ENCODE results near the gene EXOC3L2.

EXOC3L2 gene

DNA sequence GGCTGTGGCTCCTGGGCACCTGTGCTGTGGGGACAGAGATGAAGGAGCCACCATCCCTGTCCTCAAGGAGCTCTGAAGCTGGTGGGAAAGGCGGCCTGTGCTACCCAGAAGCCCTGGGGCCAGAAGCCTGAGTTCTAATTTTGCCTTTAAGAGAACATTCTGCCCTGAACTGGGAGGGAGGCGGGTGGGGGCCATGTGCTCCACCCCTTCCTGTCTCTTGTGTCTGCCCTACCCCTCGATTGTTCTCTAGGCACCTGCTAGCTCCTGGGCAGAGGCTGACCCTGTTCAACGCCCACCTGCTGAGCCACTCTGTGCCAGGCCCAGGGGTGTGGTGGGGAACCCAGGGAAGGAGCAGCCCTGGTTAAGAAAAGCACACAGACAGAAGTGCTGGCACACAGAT lies 73.0 kb downstream of the EXOC3L2 start:
- DNase-seq (ENCODE audit: extremely low read depth, low read depth), result no peak
- TF ChIP-seq CTCF (IDR thresholded peaks at IDR 0.05; ENCODE audit: low read depth, low read length), result no peak

GRCh38 chr19:45171211-45171623 lies 74.0 kb downstream of the EXOC3L2 start:
- TF ChIP-seq CTCF (IDR thresholded peaks at IDR 0.05; ENCODE audit: low read depth, low read length), result no peak
- DNase-seq (ENCODE audit: extremely low read depth, low read depth), result no peak

DNA sequence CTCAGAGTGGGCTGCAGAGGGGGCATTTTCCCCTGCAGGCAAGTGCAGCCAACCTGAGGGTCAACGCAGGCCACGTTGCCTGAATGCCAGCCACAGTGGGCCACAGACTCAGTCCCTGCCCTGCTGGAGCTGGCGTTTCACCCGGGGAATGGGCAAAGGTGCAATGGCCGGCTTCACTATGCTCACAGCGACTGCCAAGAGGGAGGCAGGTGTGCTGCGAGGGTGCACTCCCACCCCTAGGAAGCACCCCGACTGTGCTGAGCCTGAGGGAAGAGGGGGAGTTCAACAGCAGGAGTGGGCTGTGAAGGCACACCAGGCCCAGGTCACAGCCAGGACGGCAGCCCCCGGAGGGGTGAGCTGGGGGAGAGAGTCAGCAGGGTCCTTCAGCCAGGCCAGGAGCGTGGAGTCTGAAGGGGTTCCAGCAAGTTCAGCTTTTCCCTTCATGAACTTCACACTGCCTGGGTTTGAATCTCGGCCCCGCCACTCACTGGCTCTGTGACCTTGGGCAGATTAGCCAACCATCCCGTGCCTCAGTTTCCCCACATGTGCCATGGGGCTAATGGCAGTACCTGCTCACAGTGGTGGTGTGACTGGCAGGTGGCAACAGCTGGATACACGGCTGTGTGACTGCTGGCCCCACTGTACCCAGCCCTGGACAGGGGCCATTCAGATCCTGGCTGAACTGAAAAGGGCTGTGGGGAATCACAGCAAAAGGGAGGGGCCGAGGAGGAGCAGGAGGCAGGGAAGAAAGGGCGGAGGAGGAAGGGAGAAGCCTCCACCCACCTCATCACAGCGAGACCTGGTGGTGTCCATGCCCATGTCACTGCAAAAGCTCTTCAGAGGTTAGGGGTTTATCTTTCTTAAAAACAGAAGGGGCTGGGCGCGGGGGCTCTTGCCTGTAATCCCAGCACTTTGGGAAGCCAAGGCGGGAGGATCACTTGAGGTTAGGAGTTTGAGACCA lies 74.8 kb downstream of the EXOC3L2 start:
- no peak for TF ChIP-seq CTCF (IDR thresholded peaks at IDR 0.05; ENCODE audit: low read depth, low read length)
- DNase-seq (ENCODE audit: extremely low read depth, low read depth), result no peak

GRCh38 chr19:45169602-45170001 lies 75.6 kb downstream of the EXOC3L2 start:
- no peak for DNase-seq (ENCODE audit: extremely low read depth, low read depth)
- no peak for TF ChIP-seq CTCF (IDR thresholded peaks at IDR 0.05; ENCODE audit: low read depth, low read length)

DNA sequence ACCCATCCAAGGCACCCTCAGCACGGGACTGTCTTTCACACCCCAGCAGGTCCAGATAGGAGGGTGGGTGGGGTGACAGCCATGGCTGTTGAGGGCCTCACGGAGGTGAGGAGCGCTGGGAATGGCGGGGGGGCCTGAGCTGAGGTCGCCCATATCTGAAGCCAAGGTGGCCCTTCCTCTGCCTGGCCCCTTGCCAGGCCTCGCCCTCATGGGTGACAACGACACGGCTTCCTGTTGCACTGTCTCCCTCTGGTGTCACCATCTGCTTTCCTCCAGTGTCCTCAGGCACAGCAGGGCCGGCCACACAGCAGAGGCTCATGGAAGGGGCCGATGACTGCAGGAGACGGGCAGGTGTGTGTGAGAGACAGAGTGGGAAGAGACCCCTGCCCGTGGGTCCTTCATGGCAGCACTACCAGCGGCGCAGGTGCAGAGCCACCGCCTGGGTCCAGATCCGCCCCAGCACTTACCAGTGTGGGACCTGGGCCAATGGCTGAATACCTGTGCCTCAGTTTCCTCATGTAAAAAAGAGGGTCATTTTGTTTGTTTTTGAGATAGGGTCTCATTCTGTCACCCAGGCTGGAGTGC lies 76.3 kb downstream of the EXOC3L2 start:
- TF ChIP-seq CTCF (IDR thresholded peaks at IDR 0.05; ENCODE audit: low read depth, low read length), result no peak
- DNase-seq (ENCODE audit: extremely low read depth, low read depth), result no peak

DNA sequence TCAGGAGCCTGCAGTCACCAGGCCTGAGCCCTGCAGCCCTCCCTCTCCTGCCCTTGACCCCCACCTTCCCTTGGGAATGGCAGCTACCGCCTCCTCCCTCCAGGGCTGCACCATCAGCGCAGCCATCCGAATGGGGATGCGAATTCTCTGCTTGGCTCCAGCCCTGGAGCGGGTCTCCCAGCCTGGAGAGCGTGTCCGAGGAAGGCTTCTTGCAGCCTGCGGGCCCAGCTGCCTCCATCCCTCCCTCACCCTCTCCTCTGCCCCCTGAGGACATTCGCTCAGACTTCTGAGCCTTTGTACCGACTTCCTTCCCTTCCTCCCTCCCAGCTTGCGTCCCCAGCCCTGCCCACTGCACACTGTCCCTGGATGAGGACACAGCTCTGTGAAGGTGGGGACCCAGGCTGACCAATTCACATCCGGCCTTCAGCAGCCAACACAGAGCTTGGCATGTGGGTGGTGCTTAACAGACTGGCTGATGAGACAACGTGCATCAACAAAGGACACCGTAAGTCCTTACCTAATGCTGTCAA lies 78.4 kb downstream of the EXOC3L2 start:
- no peak for TF ChIP-seq CTCF (IDR thresholded peaks at IDR 0.05; ENCODE audit: low read depth, low read length)
- DNase-seq (ENCODE audit: extremely low read depth, low read depth), result no peak
